Keratinocyte (primary cell): ENCODE data around the gene SCN8A. TPM values are rescaled to one million over a fixed set of nuclear protein-coding genes. Genes with fewer than 3 reads are reported as not detected.
A peak's percentile ranks its signal among the peaks of the same experiment; 100 is the strongest.

ENCODE experiments used
- DNase-seq: peaks from one replicate; pipeline ENCODE4 v3.0.0-alpha.2; 2011; ENCODE audit warnings: low read depth, missing footprints, low spot score
- FAIRE-seq: peaks from 2 replicates; lab custom pipeline; 2011; peaks lifted over from hg19 to GRCh38; lab: Jason Lieb, UNC
- H2AFZ ChIP-seq: 2 replicates; pipeline ENCODE4 v1.6.0; 2012; ENCODE audit warnings: low read length, control low read depth, inconsistent platforms; ENCODE audit not compliant: control insufficient read depth
- H3K27ac ChIP-seq: 2 replicates; pipeline ENCODE4 v1.5.1; 2011; ENCODE audit warnings: low read length; ENCODE audit not compliant: control insufficient read depth, insufficient read depth
- H3K27me3 ChIP-seq: 3 replicates; pipeline ENCODE4 v1.6.0; 2011; ENCODE audit warnings: low read length; ENCODE audit not compliant: control insufficient read depth, insufficient read depth; ENCODE audit errors: extremely low read depth
- H3K36me3 ChIP-seq, 2 experiments: 2 replicates in 1 of 2; 3 replicates in 1 of 2; pipeline ENCODE4 v1.5.1; 2011; ENCODE audit warnings: low read length in 2 of 2, mild to moderate bottlenecking in 1 of 2; ENCODE audit not compliant: control insufficient read depth in 2 of 2, insufficient read depth in 2 of 2; ENCODE audit errors: extremely low read depth in 1 of 2
- H3K4me1 ChIP-seq: 3 replicates; pipeline ENCODE4 v1.5.1; 2011; ENCODE audit warnings: low read length; ENCODE audit not compliant: control insufficient read depth, insufficient read depth; ENCODE audit errors: extremely low read depth
- H3K4me2 ChIP-seq: 3 replicates; pipeline ENCODE4 v1.6.0; 2011; ENCODE audit warnings: low read depth, low read length; ENCODE audit not compliant: control insufficient read depth, insufficient read depth; ENCODE audit errors: extremely low read depth
- H3K4me3 ChIP-seq, 3 experiments: fragments of 200-600 bp in 1 of 3; sonication (generic) in 1 of 3; 2 replicates in 2 of 3; 3 replicates in 1 of 3; pipeline ENCODE4 v1.5.1; 2011 to 2016; ENCODE audit warnings: low read length in 3 of 3, mild to moderate bottlenecking in 3 of 3, control low read depth in 2 of 3, inconsistent platforms in 1 of 3, low read depth in 1 of 3, mixed read lengths in 1 of 3, mixed run types in 1 of 3, moderate library complexity in 1 of 3; ENCODE audit not compliant: control insufficient read depth in 2 of 3, insufficient read depth in 2 of 3; ENCODE audit errors: extremely low read depth in 1 of 3
- H3K79me2 ChIP-seq: 2 replicates; pipeline ENCODE4 v1.6.0; 2012; ENCODE audit warnings: low read length; ENCODE audit not compliant: control insufficient read depth, insufficient read depth
- H3K9ac ChIP-seq: 3 replicates; pipeline ENCODE4 v1.6.0; 2011; ENCODE audit warnings: low read length; ENCODE audit not compliant: control insufficient read depth, insufficient read depth; ENCODE audit errors: extremely low read depth
- H3K9me1 ChIP-seq: 3 replicates; pipeline ENCODE4 v1.6.0; 2011; ENCODE audit warnings: low read length; ENCODE audit not compliant: control insufficient read depth, insufficient read depth; ENCODE audit errors: extremely low read depth
- H3K9me3 ChIP-seq: 2 replicates; pipeline ENCODE4 v1.5.1; 2012; ENCODE audit warnings: low read depth, low read length; ENCODE audit not compliant: control insufficient read depth
- H4K20me1 ChIP-seq: 3 replicates; pipeline ENCODE4 v1.6.0; 2011; ENCODE audit warnings: low read length; ENCODE audit not compliant: control insufficient read depth, insufficient read depth; ENCODE audit errors: extremely low read depth
- EZH2 ChIP-seq: IDR thresholded peaks from one replicate; pipeline ENCODE4 v1.6.1; 2012; ENCODE audit warnings: inconsistent platforms, mild to moderate bottlenecking, low read length, moderate library complexity
- dilution Hi-C: fragments of 300-500 bp; cut with MboI; formaldehyde crosslinking; loops from one replicate; pipeline ENCODE4 v1.7.0; 2020; ENCODE audit warnings: low sequenced_read_pairs; ENCODE audit not compliant: extremely low pct_ligation_motif_present
- polyA plus RNA-seq, 5 experiments: library from polyadenylated mRNA; depleted of rRNA in 3 of 5; stranded (reverse) in 3 of 5; stranded (forward) in 1 of 5; unstranded in 1 of 5; fragments of >200 nt; gene quantifications; 1 replicate in 1 of 5; 2 replicates in 3 of 5; 3 replicates in 1 of 5; pipeline versions ENCODE4 v1.2.1 to v1.2.3, GENCODE V29; 2011 to 2012; ENCODE audit warnings: missing spikeins in 2 of 5, low read depth in 1 of 5, low replicate concordance in 1 of 5
- TF ChIP-seq, protein P1 (sequence below), 3 experiments: IDR thresholded peaks in 1 of 3; conservative IDR thresholded peaks in 1 of 3; optimal IDR thresholded peaks in 1 of 3; 2 replicates in 2 of 3; 3 replicates in 1 of 3; pipeline versions ENCODE3 to v1.5.1; 2011; ENCODE audit warnings: low read length in 3 of 3, mild to moderate bottlenecking in 3 of 3, moderate library complexity in 2 of 3, control low read depth in 1 of 3, inconsistent platforms in 1 of 3; ENCODE audit not compliant: insufficient read depth in 2 of 3; ENCODE audit errors: extremely low read depth in 1 of 3

The SCN8A gene
- polyA plus RNA-seq, 1 donor (not counting 4 experiments of a cell fraction or from before 2014, with no cell fraction given) = 1.1 TPM

GRCh38 chr12:51589557-51590176 lies 1.4 kb upstream of the SCN8A start:
- no peak overlapping the region for H2AFZ ChIP-seq
- H3K9ac ChIP-seq = no peak overlapping the region
- dilution Hi-C loops = no loop called here
- DNase-seq (no peak), FAIRE-seq (no peak)
- no peak overlapping the region for H3K4me2 ChIP-seq
- H3K4me1 ChIP-seq = no peaks in the 10 kb centered on the region
- no peaks in the 10 kb centered on the region for H3K9me3 ChIP-seq
- peaks cover 2% of the 10 kb centered on the region for H3K9me1 ChIP-seq
- no peaks in the 10 kb centered on the region for H3K79me2 ChIP-seq
- peaks cover 37% of the 10 kb centered on the region for H3K27me3 ChIP-seq
- H4K20me1 ChIP-seq = no peaks in the 10 kb centered on the region
- no peaks in the 10 kb centered on the region for H3K36me3 ChIP-seq
- no peak overlapping the region for H3K27ac ChIP-seq
- no peak for TF ChIP-seq EZH2
- no peak overlapping the region for H3K4me3 ChIP-seq

DNA sequence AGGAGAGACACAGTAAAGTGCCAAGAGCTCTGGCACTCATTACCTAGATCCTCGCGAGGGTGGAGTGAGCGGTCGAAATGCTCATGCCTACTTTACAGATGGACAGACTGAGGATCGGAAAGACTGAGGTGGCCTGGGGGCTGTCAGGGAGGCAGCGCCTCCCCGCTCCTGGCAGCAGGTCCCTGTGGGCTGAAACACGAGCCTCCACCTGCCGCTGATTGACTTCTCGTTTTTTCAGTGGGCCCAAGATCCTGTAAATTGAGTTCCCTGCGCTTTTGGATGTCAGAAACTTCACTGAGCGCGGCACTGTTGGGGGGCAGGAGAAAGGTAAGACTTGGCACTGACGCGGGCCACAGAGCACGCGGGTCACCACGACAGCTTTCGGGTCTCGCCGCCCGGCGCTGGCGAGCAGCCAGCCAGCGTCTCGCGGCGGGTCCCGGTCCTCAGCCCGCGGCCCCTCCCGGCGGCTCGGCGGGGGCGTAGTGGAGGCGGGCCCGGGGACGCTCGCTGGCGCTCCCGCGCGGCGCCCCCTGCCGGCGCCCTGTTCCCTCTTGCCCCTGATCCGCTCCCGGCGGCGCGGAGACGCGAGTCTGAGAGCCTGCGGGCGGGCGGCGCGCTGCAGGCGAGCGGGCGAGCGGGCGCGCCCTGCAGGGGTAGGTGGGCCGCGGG lies 552 bp upstream of the SCN8A start:
- H4K20me1 ChIP-seq = no peaks in the 10 kb centered on the region
- TF ChIP-seq, protein P1, sequence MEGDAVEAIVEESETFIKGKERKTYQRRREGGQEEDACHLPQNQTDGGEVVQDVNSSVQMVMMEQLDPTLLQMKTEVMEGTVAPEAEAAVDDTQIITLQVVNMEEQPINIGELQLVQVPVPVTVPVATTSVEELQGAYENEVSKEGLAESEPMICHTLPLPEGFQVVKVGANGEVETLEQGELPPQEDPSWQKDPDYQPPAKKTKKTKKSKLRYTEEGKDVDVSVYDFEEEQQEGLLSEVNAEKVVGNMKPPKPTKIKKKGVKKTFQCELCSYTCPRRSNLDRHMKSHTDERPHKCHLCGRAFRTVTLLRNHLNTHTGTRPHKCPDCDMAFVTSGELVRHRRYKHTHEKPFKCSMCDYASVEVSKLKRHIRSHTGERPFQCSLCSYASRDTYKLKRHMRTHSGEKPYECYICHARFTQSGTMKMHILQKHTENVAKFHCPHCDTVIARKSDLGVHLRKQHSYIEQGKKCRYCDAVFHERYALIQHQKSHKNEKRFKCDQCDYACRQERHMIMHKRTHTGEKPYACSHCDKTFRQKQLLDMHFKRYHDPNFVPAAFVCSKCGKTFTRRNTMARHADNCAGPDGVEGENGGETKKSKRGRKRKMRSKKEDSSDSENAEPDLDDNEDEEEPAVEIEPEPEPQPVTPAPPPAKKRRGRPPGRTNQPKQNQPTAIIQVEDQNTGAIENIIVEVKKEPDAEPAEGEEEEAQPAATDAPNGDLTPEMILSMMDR (optimal IDR thresholded peaks at IDR 0.05 in 1 of 3, IDR thresholded peaks at IDR 0.05 in 1 of 3, conservative IDR thresholded peaks at IDR 0.05 in 1 of 3; ENCODE audit: extremely low read depth in 1 of 3, insufficient read depth in 2 of 3, low read length in 3 of 3) = peak in 2 of 3 experiments; percentile 47 to 69
- TF ChIP-seq EZH2 = no peak
- FAIRE-seq (no peak), DNase-seq (no peak)
- H3K36me3 ChIP-seq = no peaks in the 10 kb centered on the region
- no peaks in the 10 kb centered on the region for H3K4me1 ChIP-seq
- H3K79me2 ChIP-seq = no peaks in the 10 kb centered on the region
- H2AFZ ChIP-seq = no peak overlapping the region
- H3K27ac ChIP-seq = no peak overlapping the region
- dilution Hi-C loops = no loop called here
- peak overlapping the region; percentile 21 to 41 (median 24) for H3K4me3 ChIP-seq
- peaks cover 2% of the 10 kb centered on the region for H3K9me1 ChIP-seq
- no peaks in the 10 kb centered on the region for H3K9me3 ChIP-seq
- peak overlapping the region; percentile 57 for H3K4me2 ChIP-seq
- no peak overlapping the region for H3K9ac ChIP-seq
- peaks cover 37% of the 10 kb centered on the region for H3K27me3 ChIP-seq
